Keratinocyte (primary cell): ENCODE data around the gene ZPR1. TPM values are rescaled to one million over a fixed set of nuclear protein-coding genes. Genes with fewer than 3 reads are reported as not detected.
"Not testable (repeated sequence)": the region's sequence is repeated elsewhere in the genome, so short reads cannot be mapped to it uniquely, and the experiment has no call there.

Source experiments
- DNase-seq: peaks from one replicate; pipeline ENCODE4 v3.0.0-alpha.2; 2011; ENCODE audit warnings: low read depth, missing footprints, low spot score
- FAIRE-seq: peaks from 2 replicates; lab custom pipeline; 2011; peaks lifted over from hg19 to GRCh38; lab: Jason Lieb, UNC
- H2AFZ ChIP-seq: 2 replicates; pipeline ENCODE4 v1.6.0; 2012; ENCODE audit warnings: low read length, control low read depth, inconsistent platforms; ENCODE audit not compliant: control insufficient read depth
- H3K27ac ChIP-seq: 2 replicates; pipeline ENCODE4 v1.5.1; 2011; ENCODE audit warnings: low read length; ENCODE audit not compliant: control insufficient read depth, insufficient read depth
- H3K27me3 ChIP-seq: 3 replicates; pipeline ENCODE4 v1.6.0; 2011; ENCODE audit warnings: low read length; ENCODE audit not compliant: control insufficient read depth, insufficient read depth; ENCODE audit errors: extremely low read depth
- H3K36me3 ChIP-seq, 2 experiments: 2 replicates in 1 of 2; 3 replicates in 1 of 2; pipeline ENCODE4 v1.5.1; 2011; ENCODE audit warnings: low read length in 2 of 2, mild to moderate bottlenecking in 1 of 2; ENCODE audit not compliant: control insufficient read depth in 2 of 2, insufficient read depth in 2 of 2; ENCODE audit errors: extremely low read depth in 1 of 2
- H3K4me1 ChIP-seq: 3 replicates; pipeline ENCODE4 v1.5.1; 2011; ENCODE audit warnings: low read length; ENCODE audit not compliant: control insufficient read depth, insufficient read depth; ENCODE audit errors: extremely low read depth
- H3K4me2 ChIP-seq: 3 replicates; pipeline ENCODE4 v1.6.0; 2011; ENCODE audit warnings: low read depth, low read length; ENCODE audit not compliant: control insufficient read depth, insufficient read depth; ENCODE audit errors: extremely low read depth
- H3K4me3 ChIP-seq, 3 experiments: fragments of 200-600 bp in 1 of 3; sonication (generic) in 1 of 3; 2 replicates in 2 of 3; 3 replicates in 1 of 3; pipeline ENCODE4 v1.5.1; 2011 to 2016; ENCODE audit warnings: low read length in 3 of 3, mild to moderate bottlenecking in 3 of 3, control low read depth in 2 of 3, inconsistent platforms in 1 of 3, low read depth in 1 of 3, mixed read lengths in 1 of 3, mixed run types in 1 of 3, moderate library complexity in 1 of 3; ENCODE audit not compliant: control insufficient read depth in 2 of 3, insufficient read depth in 2 of 3; ENCODE audit errors: extremely low read depth in 1 of 3
- H3K79me2 ChIP-seq: 2 replicates; pipeline ENCODE4 v1.6.0; 2012; ENCODE audit warnings: low read length; ENCODE audit not compliant: control insufficient read depth, insufficient read depth
- H3K9ac ChIP-seq: 3 replicates; pipeline ENCODE4 v1.6.0; 2011; ENCODE audit warnings: low read length; ENCODE audit not compliant: control insufficient read depth, insufficient read depth; ENCODE audit errors: extremely low read depth
- H3K9me1 ChIP-seq: 3 replicates; pipeline ENCODE4 v1.6.0; 2011; ENCODE audit warnings: low read length; ENCODE audit not compliant: control insufficient read depth, insufficient read depth; ENCODE audit errors: extremely low read depth
- H3K9me3 ChIP-seq: 2 replicates; pipeline ENCODE4 v1.5.1; 2012; ENCODE audit warnings: low read depth, low read length; ENCODE audit not compliant: control insufficient read depth
- H4K20me1 ChIP-seq: 3 replicates; pipeline ENCODE4 v1.6.0; 2011; ENCODE audit warnings: low read length; ENCODE audit not compliant: control insufficient read depth, insufficient read depth; ENCODE audit errors: extremely low read depth
- CTCF ChIP-seq, 3 experiments: IDR thresholded peaks in 1 of 3; conservative IDR thresholded peaks in 1 of 3; optimal IDR thresholded peaks in 1 of 3; 2 replicates in 2 of 3; 3 replicates in 1 of 3; pipeline versions ENCODE3 to v1.5.1; 2011; ENCODE audit warnings: low read length in 3 of 3, mild to moderate bottlenecking in 3 of 3, moderate library complexity in 2 of 3, control low read depth in 1 of 3, inconsistent platforms in 1 of 3; ENCODE audit not compliant: insufficient read depth in 2 of 3; ENCODE audit errors: extremely low read depth in 1 of 3
- EZH2 ChIP-seq: IDR thresholded peaks from one replicate; pipeline ENCODE4 v1.6.1; 2012; ENCODE audit warnings: inconsistent platforms, mild to moderate bottlenecking, low read length, moderate library complexity
- dilution Hi-C: fragments of 300-500 bp; cut with MboI; formaldehyde crosslinking; loops from one replicate; pipeline ENCODE4 v1.7.0; 2020; ENCODE audit warnings: low sequenced_read_pairs; ENCODE audit not compliant: extremely low pct_ligation_motif_present
- polyA plus RNA-seq, 5 experiments: library from polyadenylated mRNA; depleted of rRNA in 3 of 5; stranded (reverse) in 3 of 5; stranded (forward) in 1 of 5; unstranded in 1 of 5; fragments of >200 nt; gene quantifications; 1 replicate in 1 of 5; 2 replicates in 3 of 5; 3 replicates in 1 of 5; pipeline versions ENCODE4 v1.2.1 to v1.2.3, GENCODE V29; 2011 to 2012; ENCODE audit warnings: missing spikeins in 2 of 5, low read depth in 1 of 5, low replicate concordance in 1 of 5

ZPR1 gene
- polyA plus RNA-seq, 1 donor (not counting 4 experiments of a cell fraction or from before 2014, with no cell fraction given), result 71.1 TPM

GRCh38 chr11:116835791-116836631 is 48.2 kb upstream of the ZPR1 start:
- Histone ChIP-seq H3K4me1 (peaks cover 4% of the 10 kb centered on the region), H3K9me1 (no peaks in the 10 kb centered on the region), H3K4me3 (peak overlapping the region; percentile 13 to 59 (median 51)), H4K20me1 (no peaks in the 10 kb centered on the region), H2AFZ (peak overlapping the region; percentile 90), H3K79me2 (no peaks in the 10 kb centered on the region), H3K36me3 (no peaks in the 10 kb centered on the region), H3K9ac (peak overlapping the region; percentile 18), H3K27me3 (no peaks in the 10 kb centered on the region), H3K27ac (no peak overlapping the region), H3K4me2 (peak overlapping the region; percentile 86), H3K9me3 (no peaks in the 10 kb centered on the region)
- peak; percentile 65 for DNase-seq
- FAIRE-seq, result peak; percentile 48
- dilution Hi-C loops, result no loop called here
- TF ChIP-seq CTCF (optimal IDR thresholded peaks at IDR 0.05 in 1 of 3, IDR thresholded peaks at IDR 0.05 in 1 of 3, conservative IDR thresholded peaks at IDR 0.05 in 1 of 3; ENCODE audit: extremely low read depth in 1 of 3, insufficient read depth in 2 of 3, low read length in 3 of 3) (peak; percentile 63 to 84 (median 83)), EZH2 (no peak)

GRCh38 chr11:116835042-116835772 is 47.4 kb upstream of the ZPR1 start:
- no peak for FAIRE-seq
- H2AFZ ChIP-seq, result peak overlapping the region; percentile 26
- peak overlapping the region in 1 of 3 experiments; percentile 59 for H3K4me3 ChIP-seq

GRCh38 chr11:116834535-116835041 is 46.8 kb upstream of the ZPR1 start:
- H3K4me2 ChIP-seq, dilution Hi-C loops, H3K9me1 ChIP-seq, H3K27ac ChIP-seq, H3K27me3 ChIP-seq, H3K4me1 ChIP-seq, H3K9me3 ChIP-seq, H3K4me3 ChIP-seq, H3K36me3 ChIP-seq, FAIRE-seq, H3K79me2 ChIP-seq, H2AFZ ChIP-seq, H4K20me1 ChIP-seq, DNase-seq, H3K9ac ChIP-seq: not testable (repeated sequence)

More at GRCh38 chr11:116835042-116835772, 47.4 kb upstream of the ZPR1 start:
- Histone ChIP-seq H3K9me1 (no peaks in the 10 kb centered on the region), H3K27me3 (no peaks in the 10 kb centered on the region), H3K4me2 (peak overlapping the region; percentile 86), H3K9me3 (no peaks in the 10 kb centered on the region), H3K79me2 (no peaks in the 10 kb centered on the region), H3K36me3 (no peaks in the 10 kb centered on the region), H4K20me1 (no peaks in the 10 kb centered on the region), H3K9ac (peak overlapping the region; percentile 15), H3K27ac (no peak overlapping the region), H3K4me1 (peaks cover 4% of the 10 kb centered on the region)
- TF ChIP-seq CTCF (optimal IDR thresholded peaks at IDR 0.05 in 1 of 3, IDR thresholded peaks at IDR 0.05 in 1 of 3, conservative IDR thresholded peaks at IDR 0.05 in 1 of 3; ENCODE audit: extremely low read depth in 1 of 3, insufficient read depth in 2 of 3, low read length in 3 of 3), result no peak
- no peak for TF ChIP-seq EZH2
- dilution Hi-C loops, result no loop called here
- DNase-seq, result no peak
